Measurements from ENCODE around the gene CACNA2D3. TPM values are rescaled to one million over a fixed set of nuclear protein-coding genes. Genes with fewer than 3 reads are reported as not detected.

CACNA2D3 gene
- total RNA-seq, 4 donors from 2014 or later = 0.94 to 3.6 (median 2.1) TPM

DNA sequence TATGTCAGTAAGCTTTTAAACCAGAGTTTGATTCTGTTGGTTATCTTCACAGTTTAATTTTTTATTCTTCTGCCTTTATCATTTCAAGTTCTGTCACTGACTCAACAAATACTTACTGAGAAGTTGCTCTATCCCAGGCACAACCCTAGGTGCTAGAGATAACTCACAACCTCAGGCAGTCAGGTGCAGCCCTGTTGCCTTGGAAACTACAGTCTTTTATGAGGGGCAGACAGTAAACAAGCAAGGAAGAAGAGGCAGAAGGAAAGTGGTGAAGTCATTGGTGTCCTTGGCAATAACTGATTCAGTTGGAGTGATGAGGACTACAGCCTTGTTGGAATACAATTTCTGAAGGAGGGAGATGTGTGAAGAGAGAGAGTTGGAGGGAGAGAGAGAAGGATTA, 947.6 kb downstream of the CACNA2D3 start:
- TF ChIP-seq, protein P1, sequence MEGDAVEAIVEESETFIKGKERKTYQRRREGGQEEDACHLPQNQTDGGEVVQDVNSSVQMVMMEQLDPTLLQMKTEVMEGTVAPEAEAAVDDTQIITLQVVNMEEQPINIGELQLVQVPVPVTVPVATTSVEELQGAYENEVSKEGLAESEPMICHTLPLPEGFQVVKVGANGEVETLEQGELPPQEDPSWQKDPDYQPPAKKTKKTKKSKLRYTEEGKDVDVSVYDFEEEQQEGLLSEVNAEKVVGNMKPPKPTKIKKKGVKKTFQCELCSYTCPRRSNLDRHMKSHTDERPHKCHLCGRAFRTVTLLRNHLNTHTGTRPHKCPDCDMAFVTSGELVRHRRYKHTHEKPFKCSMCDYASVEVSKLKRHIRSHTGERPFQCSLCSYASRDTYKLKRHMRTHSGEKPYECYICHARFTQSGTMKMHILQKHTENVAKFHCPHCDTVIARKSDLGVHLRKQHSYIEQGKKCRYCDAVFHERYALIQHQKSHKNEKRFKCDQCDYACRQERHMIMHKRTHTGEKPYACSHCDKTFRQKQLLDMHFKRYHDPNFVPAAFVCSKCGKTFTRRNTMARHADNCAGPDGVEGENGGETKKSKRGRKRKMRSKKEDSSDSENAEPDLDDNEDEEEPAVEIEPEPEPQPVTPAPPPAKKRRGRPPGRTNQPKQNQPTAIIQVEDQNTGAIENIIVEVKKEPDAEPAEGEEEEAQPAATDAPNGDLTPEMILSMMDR (IDR thresholded peaks at IDR 0.05; ENCODE audit: low read depth) = no peak

DNA sequence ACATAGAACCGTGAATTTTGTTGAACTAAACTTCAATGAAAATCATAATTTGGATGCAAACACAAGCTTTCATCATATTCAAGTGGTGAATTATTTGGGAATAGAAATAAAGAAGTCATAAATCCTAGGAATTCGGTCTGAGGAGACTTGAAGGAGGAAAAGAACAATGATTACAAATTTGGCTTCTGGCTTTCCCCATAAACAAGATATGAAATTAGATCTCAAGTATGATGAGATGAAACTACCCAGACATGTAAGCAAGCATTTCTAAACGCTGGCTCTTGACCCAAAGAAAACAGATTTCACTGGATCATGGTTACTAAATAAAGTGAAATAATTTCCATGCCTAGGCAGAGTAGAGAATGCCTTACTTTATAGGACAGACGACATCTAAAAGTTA, 952.4 kb downstream of the CACNA2D3 start:
- TF ChIP-seq, protein P1 (IDR thresholded peaks at IDR 0.05; ENCODE audit: low read depth) = no peak

DNA sequence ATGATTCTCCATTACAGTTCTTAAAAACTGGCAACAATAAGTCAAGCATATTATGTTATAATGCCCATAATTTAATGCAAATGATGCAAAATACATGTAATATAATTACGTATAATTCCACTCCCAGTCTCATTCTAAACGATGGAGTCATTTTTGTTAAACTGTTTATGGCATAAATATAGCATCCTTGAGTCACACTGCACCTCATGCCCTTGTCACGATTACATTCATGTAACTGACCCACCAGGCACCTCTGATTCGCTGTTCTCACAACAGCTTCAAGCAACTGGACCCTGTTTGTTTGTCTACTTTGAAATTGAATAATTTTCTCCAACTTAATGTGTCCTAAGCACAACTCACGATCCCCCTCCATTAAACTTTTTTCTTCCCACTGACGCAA, 953.5 kb downstream of the CACNA2D3 start:
- TF ChIP-seq, protein P1 (IDR thresholded peaks at IDR 0.05; ENCODE audit: low read depth) = no peak

DNA sequence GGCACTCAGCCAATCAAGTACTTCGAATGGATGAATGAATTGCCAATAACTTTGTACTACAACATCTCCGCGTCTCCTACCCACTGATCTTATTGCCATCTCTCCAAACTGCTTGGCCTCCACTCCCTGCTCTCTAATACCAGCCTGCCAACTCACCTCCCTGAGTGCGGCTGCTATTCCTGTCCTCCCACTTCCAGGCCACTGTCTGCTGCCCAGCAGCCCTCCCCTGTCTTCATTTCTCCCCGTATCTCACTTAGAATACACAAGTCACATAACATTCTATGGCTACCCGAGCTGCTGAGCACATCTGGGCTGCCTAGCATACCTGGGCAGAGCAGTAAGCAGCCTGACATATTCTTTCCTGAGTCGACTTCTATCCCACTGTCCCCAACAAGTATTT, 955.4 kb downstream of the CACNA2D3 start:
- TF ChIP-seq, protein P1 (IDR thresholded peaks at IDR 0.05; ENCODE audit: low read depth) = no peak

DNA sequence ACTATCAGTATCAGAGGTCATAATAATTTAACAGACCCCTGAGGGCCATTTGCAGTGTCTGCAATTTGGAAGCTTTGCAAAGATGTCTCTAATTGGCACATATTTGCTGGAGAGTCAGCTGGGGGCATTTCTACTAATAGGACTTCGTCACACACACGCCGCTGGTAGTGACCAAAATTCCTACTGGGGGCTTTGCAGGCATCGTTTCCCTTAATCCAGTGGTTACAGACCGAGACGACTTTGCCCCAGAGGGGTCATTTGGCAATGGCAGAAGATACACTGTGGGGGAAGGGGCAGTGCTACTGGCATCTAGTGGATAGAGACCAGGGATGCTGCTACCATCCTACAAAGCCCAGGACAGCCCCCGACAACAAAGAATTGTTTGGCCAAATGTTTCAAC, 956.5 kb downstream of the CACNA2D3 start:
- TF ChIP-seq, protein P1 (IDR thresholded peaks at IDR 0.05; ENCODE audit: low read depth) = no peak

DNA sequence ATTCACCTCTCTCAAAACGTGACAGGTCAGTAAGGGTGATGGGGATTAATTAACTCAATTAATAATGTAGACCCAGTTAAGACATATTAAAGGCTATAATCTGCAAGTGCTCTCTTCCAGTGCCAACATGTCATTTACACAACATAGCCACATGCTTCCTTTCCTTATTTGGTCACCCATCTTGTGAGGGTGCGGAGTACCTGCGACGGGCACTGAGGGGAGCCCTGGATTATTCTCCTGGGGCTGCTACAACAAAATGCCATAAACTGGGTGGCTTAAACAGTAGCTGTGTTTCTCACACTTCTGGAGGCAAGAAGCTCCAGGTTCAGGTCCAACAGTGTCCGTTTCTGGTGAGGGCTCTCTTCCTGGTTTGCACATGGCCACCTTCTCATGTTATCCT, 962.9 kb downstream of the CACNA2D3 start:
- TF ChIP-seq, protein P1 (IDR thresholded peaks at IDR 0.05; ENCODE audit: low read depth) = no peak

DNA sequence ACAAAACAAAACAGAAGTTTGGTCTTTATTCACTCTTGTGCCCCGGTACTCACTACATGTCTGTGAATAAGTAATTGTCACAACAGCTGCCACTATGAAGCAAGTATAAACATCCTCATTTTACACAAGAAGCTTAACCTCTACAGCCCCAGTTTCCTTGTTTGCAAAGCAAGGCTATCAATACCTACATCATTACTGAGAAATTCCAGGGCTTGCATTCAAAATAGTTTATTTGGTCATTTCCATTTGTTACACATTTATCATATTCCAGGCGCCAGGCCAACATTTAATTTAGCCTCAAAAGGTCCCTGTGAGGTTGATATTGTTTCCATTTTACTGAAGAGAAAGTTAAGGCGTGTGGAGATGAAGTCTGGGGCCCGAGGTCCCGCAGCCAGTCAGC, 966.9 kb downstream of the CACNA2D3 start:
- TF ChIP-seq, protein P1 (IDR thresholded peaks at IDR 0.05; ENCODE audit: low read depth) = no peak
